SK-N-SH treated with all-trans-retinoic acid at 6 μM for 48 hours (cell line): ENCODE data around the gene ATN1.

Source experiments
- ATAC-seq: fragments of 200-7000 bp; cut with Tn5 transposase; 3 replicates; pipeline ENCODE4 v1.9.1; 2020; ENCODE audit warnings: mild to moderate bottlenecking, moderate library complexity
- ARNTL ChIP-seq: fragments of 450-650 bp; formaldehyde crosslinking; IDR thresholded peaks from 2 replicates; pipeline ENCODE4 v1.5.0; 2020; ENCODE audit warnings: low read depth, mild to moderate bottlenecking, moderate library complexity, borderline replicate concordance
- BACH2 ChIP-seq: fragments of 250-450 bp; sonication (Bioruptor Pico); IDR thresholded peaks from 2 replicates; pipeline ENCODE4 v1.9.0; 2021; ENCODE audit warnings: mild to moderate bottlenecking, borderline replicate concordance
- CSDC2 ChIP-seq: fragments of 250-450 bp; sonication (Bioruptor Pico); IDR thresholded peaks from 2 replicates; pipeline ENCODE4 v1.5.0; 2020; ENCODE audit warnings: mild to moderate bottlenecking, moderate library complexity
- ESRRG ChIP-seq: fragments of 250-450 bp; sonication (Bioruptor Pico); IDR thresholded peaks from 2 replicates; pipeline ENCODE4 v1.6.1; 2021; ENCODE audit warnings: mild to moderate bottlenecking
- ISL1 ChIP-seq: fragments of 250-450 bp; sonication (Bioruptor Pico); IDR thresholded peaks from 2 replicates; pipeline ENCODE4 v2.1.2; 2022; ENCODE audit warnings: mild to moderate bottlenecking, moderate library complexity
- OSR1 ChIP-seq: fragments of 250-450 bp; sonication (Bioruptor Pico); IDR thresholded peaks from 2 replicates; pipeline ENCODE4 v1.8.0; 2022; ENCODE audit warnings: moderate library complexity, mild to moderate bottlenecking, inconsistent platforms
- PPARA ChIP-seq: fragments of 250-450 bp; sonication (Bioruptor Pico); IDR thresholded peaks from 2 replicates; pipeline ENCODE4 v1.5.0; 2020; ENCODE audit warnings: mild to moderate bottlenecking, borderline replicate concordance
- RARB ChIP-seq: fragments of 250-450 bp; sonication (Bioruptor Pico); IDR thresholded peaks from 2 replicates; pipeline ENCODE4 v1.8.0; 2021; ENCODE audit warnings: mild to moderate bottlenecking, moderate library complexity
- SNAI2 ChIP-seq: fragments of 250-450 bp; sonication (Bioruptor Pico); IDR thresholded peaks from 2 replicates; pipeline ENCODE4 v1.5.0; 2020; ENCODE audit warnings: mild to moderate bottlenecking, moderate library complexity
- TCF4 ChIP-seq: fragments of 250-450 bp; sonication (Bioruptor Pico); IDR thresholded peaks from 2 replicates; pipeline ENCODE4 v1.8.0; 2021; ENCODE audit warnings: mild to moderate bottlenecking, moderate library complexity, borderline replicate concordance
- TOX ChIP-seq: fragments of 250-450 bp; sonication (Bioruptor Pico); IDR thresholded peaks from 2 replicates; pipeline ENCODE4 v1.8.0; 2021; ENCODE audit warnings: mild to moderate bottlenecking, moderate library complexity, borderline replicate concordance
- ZC3H10 ChIP-seq: fragments of 250-450 bp; sonication (Bioruptor Pico); IDR thresholded peaks from 2 replicates; pipeline ENCODE4 v1.5.1; 2021; ENCODE audit warnings: mild to moderate bottlenecking, moderate library complexity
- ZFP3 ChIP-seq: fragments of 250-450 bp; sonication (Bioruptor Pico); IDR thresholded peaks from 2 replicates; pipeline ENCODE4 v1.5.0; 2020; ENCODE audit warnings: mild to moderate bottlenecking, moderate library complexity
- ZFP30 ChIP-seq: fragments of 450-650 bp; formaldehyde crosslinking; IDR thresholded peaks from 2 replicates; pipeline ENCODE4 v1.5.0; 2022; ENCODE audit warnings: mild to moderate bottlenecking, moderate library complexity
- ZNF8 ChIP-seq: fragments of 450-650 bp; formaldehyde crosslinking; IDR thresholded peaks from 2 replicates; pipeline ENCODE4 v1.5.0; 2020; ENCODE audit warnings: mild to moderate bottlenecking, moderate library complexity
- TF ChIP-seq, protein P1 (sequence below): fragments of 250-450 bp; sonication (Bioruptor Pico); IDR thresholded peaks from 2 replicates; pipeline ENCODE4 v1.8.0; 2020; ENCODE audit warnings: mild to moderate bottlenecking, moderate library complexity, borderline replicate concordance
- TF ChIP-seq, protein P2 (sequence below): fragments of 250-450 bp; sonication (Bioruptor Pico); IDR thresholded peaks from 2 replicates; pipeline ENCODE4 v1.8.0; 2021; ENCODE audit warnings: low read depth, mild to moderate bottlenecking, moderate library complexity, borderline replicate concordance
- TF ChIP-seq, protein P3 (sequence below): fragments of 250-450 bp; sonication (Bioruptor Pico); IDR thresholded peaks from 2 replicates; pipeline ENCODE4 v1.5.1; 2020; ENCODE audit warnings: low read depth, mild to moderate bottlenecking, moderate library complexity
- TF ChIP-seq, protein P4 (sequence below): fragments of 250-450 bp; sonication (Bioruptor Pico); IDR thresholded peaks from 2 replicates; pipeline ENCODE4 v1.5.0; 2020; ENCODE audit warnings: mild to moderate bottlenecking, moderate library complexity
- TF ChIP-seq, protein P5 (sequence below): fragments of 250-450 bp; sonication (Bioruptor Pico); IDR thresholded peaks from 2 replicates; pipeline ENCODE4 v1.5.1; 2021; ENCODE audit warnings: mild to moderate bottlenecking, moderate library complexity

ATN1 gene

DNA sequence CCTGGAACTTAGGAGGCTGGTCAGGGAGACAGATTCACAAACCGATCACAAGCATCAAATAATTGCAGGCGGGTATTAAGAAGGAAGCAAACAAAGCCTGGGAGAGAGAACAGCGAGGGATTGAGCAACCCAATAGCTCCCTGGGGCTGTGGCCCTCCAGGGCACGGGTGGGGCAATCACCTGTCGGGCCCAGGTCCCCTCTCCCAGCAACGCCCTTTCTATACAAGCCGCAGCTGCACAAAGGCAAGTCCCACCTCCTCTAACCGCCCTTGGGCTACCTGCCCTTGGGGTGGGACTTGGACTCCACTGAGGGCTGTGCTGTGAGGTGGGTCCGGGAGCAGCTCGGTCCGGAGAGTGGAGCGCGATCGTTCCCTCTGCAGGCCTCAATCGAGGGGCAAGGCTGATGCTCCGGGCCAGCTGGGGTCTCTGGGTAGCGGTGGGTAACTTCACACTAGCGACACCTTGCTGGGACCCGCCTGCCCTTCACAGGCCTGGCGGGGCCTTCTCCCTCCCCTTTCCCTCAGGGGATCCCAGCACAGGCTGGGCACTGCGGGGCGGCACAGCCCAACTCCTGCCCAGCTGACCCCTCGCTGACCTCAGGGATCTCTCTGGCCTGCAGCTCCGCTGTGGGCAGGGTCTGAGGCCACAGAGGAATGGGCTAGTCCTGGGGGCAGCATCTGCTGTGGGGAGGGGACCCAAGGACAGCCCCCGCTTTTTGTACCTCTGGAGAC lies 34.7 kb downstream of the ATN1 start:
- ATAC-seq, result no peak

DNA sequence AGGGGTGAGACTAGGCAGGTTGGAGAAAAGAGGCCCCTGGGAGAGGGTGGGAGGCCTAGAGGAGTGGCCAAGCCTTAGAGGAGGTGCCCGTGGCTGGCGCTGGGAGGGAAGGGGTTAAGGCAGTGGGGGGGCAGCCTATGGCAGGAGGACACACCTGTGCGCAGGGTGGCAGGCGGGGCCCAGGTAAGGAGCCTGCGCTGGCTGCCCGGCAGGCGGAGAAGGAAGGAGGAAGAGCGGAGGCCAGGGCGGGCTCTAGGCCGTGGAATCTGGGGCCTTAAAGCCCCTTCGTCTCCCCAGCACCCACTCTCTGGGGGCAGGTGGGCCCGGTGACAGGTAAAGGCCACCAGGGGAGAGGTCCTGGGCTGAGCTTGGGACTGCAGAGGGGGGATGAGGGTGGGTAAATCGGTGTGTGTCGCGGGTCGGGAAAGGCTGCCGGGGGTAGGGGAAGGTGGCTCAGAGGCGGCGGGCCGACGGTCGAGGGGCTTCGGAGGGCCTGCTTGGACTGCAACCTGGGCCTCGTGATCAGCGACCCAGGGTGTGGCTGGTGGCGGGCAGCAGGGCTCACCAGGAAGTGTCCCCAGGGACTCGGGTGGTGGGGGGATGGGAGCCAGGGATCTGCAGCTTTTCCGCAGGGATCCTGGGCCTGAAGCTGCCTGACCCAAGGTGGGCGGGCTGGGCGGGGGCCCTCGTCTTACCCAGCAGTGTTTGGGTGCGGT lies 35.4 kb downstream of the ATN1 start:
- ATAC-seq, result no peak
- TF ChIP-seq ARNTL (CRISPR knock-in tag) (no peak), RARB (CRISPR knock-in tag) (no peak), TOX (CRISPR knock-in tag) (no peak), ZC3H10 (CRISPR knock-in tag) (no peak), BACH2 (CRISPR knock-in tag) (no peak), ESRRG (CRISPR knock-in tag) (no peak), ZFP3 (CRISPR knock-in tag) (no peak), TCF4 (CRISPR knock-in tag) (no peak), PPARA (no peak), ZFP30 (CRISPR knock-in tag) (no peak)
- TF ChIP-seq, protein P1, sequence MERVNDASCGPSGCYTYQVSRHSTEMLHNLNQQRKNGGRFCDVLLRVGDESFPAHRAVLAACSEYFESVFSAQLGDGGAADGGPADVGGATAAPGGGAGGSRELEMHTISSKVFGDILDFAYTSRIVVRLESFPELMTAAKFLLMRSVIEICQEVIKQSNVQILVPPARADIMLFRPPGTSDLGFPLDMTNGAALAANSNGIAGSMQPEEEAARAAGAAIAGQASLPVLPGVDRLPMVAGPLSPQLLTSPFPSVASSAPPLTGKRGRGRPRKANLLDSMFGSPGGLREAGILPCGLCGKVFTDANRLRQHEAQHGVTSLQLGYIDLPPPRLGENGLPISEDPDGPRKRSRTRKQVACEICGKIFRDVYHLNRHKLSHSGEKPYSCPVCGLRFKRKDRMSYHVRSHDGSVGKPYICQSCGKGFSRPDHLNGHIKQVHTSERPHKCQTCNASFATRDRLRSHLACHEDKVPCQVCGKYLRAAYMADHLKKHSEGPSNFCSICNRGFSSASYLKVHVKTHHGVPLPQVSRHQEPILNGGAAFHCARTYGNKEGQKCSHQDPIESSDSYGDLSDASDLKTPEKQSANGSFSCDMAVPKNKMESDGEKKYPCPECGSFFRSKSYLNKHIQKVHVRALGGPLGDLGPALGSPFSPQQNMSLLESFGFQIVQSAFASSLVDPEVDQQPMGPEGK (CRISPR knock-in tag), result no peak
- TF ChIP-seq, protein P2, sequence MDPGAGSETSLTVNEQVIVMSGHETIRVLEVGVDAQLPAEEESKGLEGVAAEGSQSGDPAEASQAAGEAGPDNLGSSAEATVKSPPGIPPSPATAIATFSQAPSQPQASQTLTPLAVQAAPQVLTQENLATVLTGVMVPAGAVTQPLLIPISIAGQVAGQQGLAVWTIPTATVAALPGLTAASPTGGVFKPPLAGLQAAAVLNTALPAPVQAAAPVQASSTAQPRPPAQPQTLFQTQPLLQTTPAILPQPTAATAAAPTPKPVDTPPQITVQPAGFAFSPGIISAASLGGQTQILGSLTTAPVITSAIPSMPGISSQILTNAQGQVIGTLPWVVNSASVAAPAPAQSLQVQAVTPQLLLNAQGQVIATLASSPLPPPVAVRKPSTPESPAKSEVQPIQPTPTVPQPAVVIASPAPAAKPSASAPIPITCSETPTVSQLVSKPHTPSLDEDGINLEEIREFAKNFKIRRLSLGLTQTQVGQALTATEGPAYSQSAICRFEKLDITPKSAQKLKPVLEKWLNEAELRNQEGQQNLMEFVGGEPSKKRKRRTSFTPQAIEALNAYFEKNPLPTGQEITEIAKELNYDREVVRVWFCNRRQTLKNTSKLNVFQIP (CRISPR knock-in tag), result no peak
- TF ChIP-seq, protein P3, sequence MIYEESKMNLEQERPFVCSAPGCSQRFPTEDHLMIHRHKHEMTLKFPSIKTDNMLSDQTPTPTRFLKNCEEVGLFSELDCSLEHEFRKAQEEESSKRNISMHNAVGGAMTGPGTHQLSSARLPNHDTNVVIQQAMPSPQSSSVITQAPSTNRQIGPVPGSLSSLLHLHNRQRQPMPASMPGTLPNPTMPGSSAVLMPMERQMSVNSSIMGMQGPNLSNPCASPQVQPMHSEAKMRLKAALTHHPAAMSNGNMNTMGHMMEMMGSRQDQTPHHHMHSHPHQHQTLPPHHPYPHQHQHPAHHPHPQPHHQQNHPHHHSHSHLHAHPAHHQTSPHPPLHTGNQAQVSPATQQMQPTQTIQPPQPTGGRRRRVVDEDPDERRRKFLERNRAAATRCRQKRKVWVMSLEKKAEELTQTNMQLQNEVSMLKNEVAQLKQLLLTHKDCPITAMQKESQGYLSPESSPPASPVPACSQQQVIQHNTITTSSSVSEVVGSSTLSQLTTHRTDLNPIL, result no peak
- TF ChIP-seq, protein P4, sequence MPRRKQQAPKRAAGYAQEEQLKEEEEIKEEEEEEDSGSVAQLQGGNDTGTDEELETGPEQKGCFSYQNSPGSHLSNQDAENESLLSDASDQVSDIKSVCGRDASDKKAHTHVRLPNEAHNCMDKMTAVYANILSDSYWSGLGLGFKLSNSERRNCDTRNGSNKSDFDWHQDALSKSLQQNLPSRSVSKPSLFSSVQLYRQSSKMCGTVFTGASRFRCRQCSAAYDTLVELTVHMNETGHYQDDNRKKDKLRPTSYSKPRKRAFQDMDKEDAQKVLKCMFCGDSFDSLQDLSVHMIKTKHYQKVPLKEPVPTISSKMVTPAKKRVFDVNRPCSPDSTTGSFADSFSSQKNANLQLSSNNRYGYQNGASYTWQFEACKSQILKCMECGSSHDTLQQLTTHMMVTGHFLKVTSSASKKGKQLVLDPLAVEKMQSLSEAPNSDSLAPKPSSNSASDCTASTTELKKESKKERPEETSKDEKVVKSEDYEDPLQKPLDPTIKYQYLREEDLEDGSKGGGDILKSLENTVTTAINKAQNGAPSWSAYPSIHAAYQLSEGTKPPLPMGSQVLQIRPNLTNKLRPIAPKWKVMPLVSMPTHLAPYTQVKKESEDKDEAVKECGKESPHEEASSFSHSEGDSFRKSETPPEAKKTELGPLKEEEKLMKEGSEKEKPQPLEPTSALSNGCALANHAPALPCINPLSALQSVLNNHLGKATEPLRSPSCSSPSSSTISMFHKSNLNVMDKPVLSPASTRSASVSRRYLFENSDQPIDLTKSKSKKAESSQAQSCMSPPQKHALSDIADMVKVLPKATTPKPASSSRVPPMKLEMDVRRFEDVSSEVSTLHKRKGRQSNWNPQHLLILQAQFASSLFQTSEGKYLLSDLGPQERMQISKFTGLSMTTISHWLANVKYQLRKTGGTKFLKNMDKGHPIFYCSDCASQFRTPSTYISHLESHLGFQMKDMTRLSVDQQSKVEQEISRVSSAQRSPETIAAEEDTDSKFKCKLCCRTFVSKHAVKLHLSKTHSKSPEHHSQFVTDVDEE (CRISPR knock-in tag), result no peak
- TF ChIP-seq, all 23 proteins: peak for 0

More for the DNA sequence above, 34.7 kb downstream of the ATN1 start:
- no peak for TF ChIP-seq RARB (CRISPR knock-in tag)
- TF ChIP-seq SNAI2 (CRISPR knock-in tag), result no peak
- TF ChIP-seq, protein P2 (CRISPR knock-in tag), result no peak
- no peak for TF ChIP-seq ISL1 (CRISPR knock-in tag)
- no peak for TF ChIP-seq TOX (CRISPR knock-in tag)
- TF ChIP-seq ARNTL (CRISPR knock-in tag), result no peak
- no peak for TF ChIP-seq CSDC2 (CRISPR knock-in tag)
- TF ChIP-seq BACH2 (CRISPR knock-in tag), result no peak
- TF ChIP-seq TCF4 (CRISPR knock-in tag), result no peak
- TF ChIP-seq, protein P3, result no peak
- no peak for TF ChIP-seq ZNF8
- no peak for TF ChIP-seq OSR1 (CRISPR knock-in tag)
- TF ChIP-seq ZC3H10 (CRISPR knock-in tag), result no peak
- no peak for TF ChIP-seq ZFP3 (CRISPR knock-in tag)
- TF ChIP-seq ZFP30 (CRISPR knock-in tag), result no peak
- TF ChIP-seq, protein P5, sequence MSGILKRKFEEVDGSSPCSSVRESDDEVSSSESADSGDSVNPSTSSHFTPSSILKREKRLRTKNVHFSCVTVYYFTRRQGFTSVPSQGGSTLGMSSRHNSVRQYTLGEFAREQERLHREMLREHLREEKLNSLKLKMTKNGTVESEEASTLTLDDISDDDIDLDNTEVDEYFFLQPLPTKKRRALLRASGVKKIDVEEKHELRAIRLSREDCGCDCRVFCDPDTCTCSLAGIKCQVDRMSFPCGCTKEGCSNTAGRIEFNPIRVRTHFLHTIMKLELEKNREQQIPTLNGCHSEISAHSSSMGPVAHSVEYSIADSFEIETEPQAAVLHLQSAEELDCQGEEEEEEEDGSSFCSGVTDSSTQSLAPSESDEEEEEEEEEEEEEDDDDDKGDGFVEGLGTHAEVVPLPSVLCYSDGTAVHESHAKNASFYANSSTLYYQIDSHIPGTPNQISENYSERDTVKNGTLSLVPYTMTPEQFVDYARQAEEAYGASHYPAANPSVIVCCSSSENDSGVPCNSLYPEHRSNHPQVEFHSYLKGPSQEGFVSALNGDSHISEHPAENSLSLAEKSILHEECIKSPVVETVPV (CRISPR knock-in tag), result no peak
- no peak for TF ChIP-seq ESRRG (CRISPR knock-in tag)
